HCT116 (cell line): ENCODE measurements around the gene OLA1. TPM values are rescaled to one million over a fixed set of nuclear protein-coding genes. Genes with fewer than 3 reads are reported as not detected.

Experiments
- ATAC-seq: fragments of 200-7000 bp; cut with Tn5 transposase; 2 replicates; pipeline ENCODE4 v1.9.1; 2020; ENCODE audit warnings: mild to moderate bottlenecking, moderate library complexity
- BruUV-seq: library from RNA; stranded (reverse); fragments of 400-500 nt; replicated peaks from 2 replicates; lab custom pipeline; 2021; lab: Mats Ljungman, UMichigan
- CTCF ChIA-PET: fragments of 300-600 bp; sonication (Branson Sonifier 250); formaldehyde crosslinking; loops from one replicate; lab custom pipeline; 2021; ENCODE audit warnings: antibody characterized with exemption; lab: Charles Lee
- POLR2A ChIA-PET: fragments of 300-600, 350-600 bp; sonication (Branson Sonifier 250); formaldehyde crosslinking; loops from one replicate; lab custom pipeline; 2021; ENCODE audit warnings: antibody characterized with exemption; lab: Charles Lee
- RAD21 ChIA-PET, 2 experiments: fragments of 300-600 bp; sonication (Branson Sonifier 250); formaldehyde crosslinking; loops; one replicate each; lab custom pipeline; 2023; ENCODE audit warnings: low total read pairs in 2 of 2; ENCODE audit not compliant: uncharacterized antibody in 2 of 2, unreplicated experiment in 2 of 2, low non-redundant PET in 1 of 2; lab: Charles Lee
- DNase-seq: peaks from one replicate; pipeline ENCODE4 v3.0.0-alpha.2; 2010; ENCODE audit warnings: low read depth, low spot score
- H2AFZ ChIP-seq: fragments of 200-600 bp; shearing (Covaris generic), sonication (generic); 2 replicates; pipeline ENCODE4 v1.6.1; 2017; ENCODE audit warnings: low read depth, mixed run types, mixed read lengths, antibody characterized with exemption, low read length; ENCODE audit not compliant: poor library complexity, severe bottlenecking
- H3K27ac ChIP-seq: 2 replicates; pipeline ENCODE4 v1.5.1; 2012; ENCODE audit warnings: low read depth, low read length
- H3K27me3 ChIP-seq: fragments of 200-600 bp; sonication (generic); 2 replicates; pipeline ENCODE4 v1.6.1; 2016; ENCODE audit warnings: mixed run types, low read length, mixed read lengths; ENCODE audit not compliant: insufficient read depth
- H3K36me3 ChIP-seq, 2 experiments: fragments of 200-500 bp in 1 of 2; fragments of 200-600 bp in 1 of 2; sonication (Bioruptor generic) in 1 of 2; sonication (generic) in 1 of 2; 2 replicates each; pipeline versions ENCODE4 v1.5.1 to v1.6.1; 2014 to 2016; ENCODE audit warnings: low read length in 2 of 2, inconsistent platforms in 1 of 2, mixed read lengths in 1 of 2, mixed run types in 1 of 2; ENCODE audit not compliant: insufficient read depth in 2 of 2, control insufficient read depth in 1 of 2
- H3K4me1 ChIP-seq, 2 experiments: fragments of 200-600 bp in 1 of 2; sonication (generic) in 1 of 2; 2 replicates each; pipeline versions ENCODE4 v1.5.1 to v1.6.1; 2012 to 2017; ENCODE audit warnings: low read length in 2 of 2, inconsistent platforms in 1 of 2, mild to moderate bottlenecking in 1 of 2, mixed read lengths in 1 of 2, mixed run types in 1 of 2, moderate library complexity in 1 of 2; ENCODE audit not compliant: insufficient read depth in 2 of 2, control insufficient read depth in 1 of 2
- H3K4me2 ChIP-seq: fragments of 200-600 bp; sonication (generic); 2 replicates; pipeline ENCODE4 v1.6.1; 2017; ENCODE audit warnings: mixed run types, low read length, mixed read lengths
- H3K4me3 ChIP-seq, 2 experiments: fragments of 200-600 bp in 1 of 2; sonication (generic) in 1 of 2; replicated peaks in 1 of 2; 2 replicates each; pipeline ENCODE4 v1.5.1; 2011 to 2016; ENCODE audit warnings: low read length in 2 of 2, control low read depth in 1 of 2, low read depth in 1 of 2, mild to moderate bottlenecking in 1 of 2, mixed read lengths in 1 of 2, mixed run types in 1 of 2
- H3K79me2 ChIP-seq: fragments of 200-600 bp; sonication (generic); 2 replicates; pipeline ENCODE4 v1.6.1; 2017; ENCODE audit warnings: mild to moderate bottlenecking, mixed run types, low read length, moderate library complexity, mixed read lengths; ENCODE audit not compliant: insufficient read depth
- H3K9ac ChIP-seq: fragments of 200-600 bp; sonication (generic); 2 replicates; pipeline ENCODE4 v1.6.1; 2016; ENCODE audit warnings: low read length, mixed read lengths
- H3K9me2 ChIP-seq: fragments of 200-600 bp; sonication (generic), shearing (Covaris generic); 2 replicates; pipeline ENCODE4 v1.6.1; 2017; ENCODE audit warnings: mixed run types, mild to moderate bottlenecking, moderate library complexity; ENCODE audit not compliant: insufficient read depth
- H3K9me3 ChIP-seq, 2 experiments: fragments of 200-500 bp in 1 of 2; fragments of 200-600 bp in 1 of 2; sonication (Bioruptor generic) in 1 of 2; sonication (generic) in 1 of 2; 2 replicates each; pipeline ENCODE4 v1.6.1; 2014 to 2017; ENCODE audit warnings: low read length in 2 of 2, mixed read lengths in 2 of 2, inconsistent platforms in 1 of 2, low read depth in 1 of 2, mild to moderate bottlenecking in 1 of 2, mixed run types in 1 of 2, moderate library complexity in 1 of 2; ENCODE audit not compliant: control insufficient read depth in 1 of 2, insufficient read depth in 1 of 2
- H4K20me1 ChIP-seq: fragments of 200-600 bp; sonication (generic), shearing (Covaris generic); 2 replicates; pipeline ENCODE4 v1.6.1; 2017; ENCODE audit warnings: mixed run types, mild to moderate bottlenecking, moderate library complexity; ENCODE audit not compliant: insufficient read depth
- CBX3 ChIP-seq: IDR thresholded peaks from 2 replicates; pipeline ENCODE4 v1.6.1; 2012; ENCODE audit warnings: low read depth
- CEBPB ChIP-seq: IDR thresholded peaks from 2 replicates; pipeline ENCODE4 v1.6.1; 2012; ENCODE audit warnings: low read depth
- CTCF ChIP-seq, 3 experiments: fragments of 200-600 bp in 1 of 3; sonication (generic) in 1 of 3; IDR thresholded peaks in 2 of 3; conservative IDR thresholded peaks in 1 of 3; 2 replicates each; pipeline ENCODE4 v1.5.1; 2012 to 2017; ENCODE audit warnings: low read depth in 2 of 3, low read length in 2 of 3, antibody characterized with exemption in 1 of 3, borderline replicate concordance in 1 of 3, control low read depth in 1 of 3, mild to moderate bottlenecking in 1 of 3, mixed read lengths in 1 of 3, mixed run types in 1 of 3, moderate library complexity in 1 of 3; ENCODE audit not compliant: insufficient read depth in 1 of 3
- MAX ChIP-seq: IDR thresholded peaks from 2 replicates; pipeline ENCODE4 v1.6.1; 2012
- RAD21 ChIP-seq: IDR thresholded peaks from 2 replicates; pipeline ENCODE4 v1.6.1; 2012; ENCODE audit warnings: low read depth, mild to moderate bottlenecking
- SIN3A ChIP-seq: IDR thresholded peaks from 2 replicates; pipeline ENCODE4 v1.6.1; 2012; ENCODE audit warnings: low read depth
- SRF ChIP-seq: IDR thresholded peaks from 2 replicates; pipeline ENCODE4 v1.6.1; 2012; ENCODE audit warnings: low read depth
- intact Hi-C: fragments of 100-400 bp; cut with micrococcal nuclease; formaldehyde crosslinking; loops from 2 replicates; pipeline ENCODE4 v1.10.0; 2022
- total RNA-seq: library from RNA; stranded (reverse); gene quantifications from one replicate; pipeline ENCODE4 v1.2.1, GENCODE V29; 2021; ENCODE audit not compliant: unreplicated experiment
- TF ChIP-seq, protein P1 (sequence below): IDR thresholded peaks from 2 replicates; pipeline ENCODE4 v1.6.1; 2011; ENCODE audit warnings: mild to moderate bottlenecking, low read length, moderate library complexity; ENCODE audit not compliant: insufficient replicate concordance; ENCODE audit errors: extremely low read depth

OLA1 gene
- total RNA-seq, 1 experiment from 2014 or later: 219 TPM

- no TSS peak for BruUV-seq
- DNase-seq (no peak), ATAC-seq (no peak)
- no peaks in the 10 kb centered on the region for H3K9me3 ChIP-seq
- H2AFZ ChIP-seq: no peak overlapping the region
- H3K27ac ChIP-seq: no peak overlapping the region
- H3K4me1 ChIP-seq: no peaks in the 10 kb centered on the region
- no peaks in the 10 kb centered on the region for H3K36me3 ChIP-seq
- H3K4me3 ChIP-seq: no peak overlapping the region
- POLR2A ChIA-PET: no interaction called here
- no peaks in the 10 kb centered on the region for H3K27me3 ChIP-seq
- H3K4me2 ChIP-seq: no peak overlapping the region
- CTCF ChIA-PET: no interaction called here
- TF ChIP-seq MAX (no peak), RAD21 (no peak), CBX3 (no peak), SRF (no peak)
- TF ChIP-seq, protein P1, sequence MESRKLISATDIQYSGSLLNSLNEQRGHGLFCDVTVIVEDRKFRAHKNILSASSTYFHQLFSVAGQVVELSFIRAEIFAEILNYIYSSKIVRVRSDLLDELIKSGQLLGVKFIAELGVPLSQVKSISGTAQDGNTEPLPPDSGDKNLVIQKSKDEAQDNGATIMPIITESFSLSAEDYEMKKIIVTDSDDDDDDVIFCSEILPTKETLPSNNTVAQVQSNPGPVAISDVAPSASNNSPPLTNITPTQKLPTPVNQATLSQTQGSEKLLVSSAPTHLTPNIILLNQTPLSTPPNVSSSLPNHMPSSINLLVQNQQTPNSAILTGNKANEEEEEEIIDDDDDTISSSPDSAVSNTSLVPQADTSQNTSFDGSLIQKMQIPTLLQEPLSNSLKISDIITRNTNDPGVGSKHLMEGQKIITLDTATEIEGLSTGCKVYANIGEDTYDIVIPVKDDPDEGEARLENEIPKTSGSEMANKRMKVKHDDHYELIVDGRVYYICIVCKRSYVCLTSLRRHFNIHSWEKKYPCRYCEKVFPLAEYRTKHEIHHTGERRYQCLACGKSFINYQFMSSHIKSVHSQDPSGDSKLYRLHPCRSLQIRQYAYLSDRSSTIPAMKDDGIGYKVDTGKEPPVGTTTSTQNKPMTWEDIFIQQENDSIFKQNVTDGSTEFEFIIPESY: no peak
- no peaks in the 10 kb centered on the region for H3K9me2 ChIP-seq
- peaks cover 26% of the 10 kb centered on the region; the same call in 1 of the 2 replicates for H4K20me1 ChIP-seq
- H3K9ac ChIP-seq: no peak overlapping the region
- intact Hi-C loops: no loop called here
- RAD21 ChIA-PET: no interaction called here
- peaks cover 95% of the 10 kb centered on the region for H3K79me2 ChIP-seq
Observed at GRCh38 chr2:174210862-174211261, 37.5 kb downstream of the OLA1 start.

- no peak overlapping the region for H3K4me2 ChIP-seq
- no peak overlapping the region for H2AFZ ChIP-seq
- H3K9ac ChIP-seq: no peak overlapping the region
- no peaks in the 10 kb centered on the region for H3K9me3 ChIP-seq
- ATAC-seq: no peak
- intact Hi-C loops: no loop called here
- POLR2A ChIA-PET: no interaction called here
- CTCF ChIA-PET: no interaction called here
- H3K4me1 ChIP-seq: no peaks in the 10 kb centered on the region
- no peak for DNase-seq
- no peaks in the 10 kb centered on the region for H3K9me2 ChIP-seq
- peaks cover 26% of the 10 kb centered on the region; the same call in 1 of the 2 replicates for H4K20me1 ChIP-seq
- RAD21 ChIA-PET: no interaction called here
- H3K27me3 ChIP-seq: no peaks in the 10 kb centered on the region
- no peak overlapping the region for H3K27ac ChIP-seq
- H3K79me2 ChIP-seq: peaks cover 95% of the 10 kb centered on the region
- no peaks in the 10 kb centered on the region for H3K36me3 ChIP-seq
- H3K4me3 ChIP-seq: no peak overlapping the region
- no TSS peak for BruUV-seq
- TF ChIP-seq MAX (no peak), CEBPB (no peak), SIN3A (no peak), CTCF (IDR thresholded peaks at IDR 0.05 in 2 of 3, conservative IDR thresholded peaks at IDR 0.05 in 1 of 3; ENCODE audit: borderline replicate concordance in 1 of 3, insufficient read depth in 1 of 3, low read depth in 2 of 3, low read length in 2 of 3) (no peak)
- TF ChIP-seq, protein P1: no peak
Observed at GRCh38 chr2:174209325-174209724, 39.0 kb downstream of the OLA1 start.
